Activated CD4-positive, CD25-positive, alpha-beta regulatory T cell treated with anti-CD3 and anti-CD28 coated beads, Interleukin-2, amount 50 U/mL, for 24 hours (primary cell): ENCODE results near the gene SHH.

Experiments
- ATAC-seq, 2 donors: fragments of 150-1000 bp; cut with Tn5 transposase; one replicate each; pipeline ENCODE4 v1.10.0; 2021; ENCODE audit warnings: mild to moderate bottlenecking in 1 of 2, moderate library complexity in 1 of 2

Gene SHH

GRCh38 chr7:155804897-155805825, 7.1 kb downstream of the SHH start:
- ATAC-seq, result peak in 1 of 2 donors; percentile 59

GRCh38 chr7:155804431-155804831, 7.8 kb downstream of the SHH start:
- ATAC-seq, result no peak

- ATAC-seq, result no peak
Observed at GRCh38 chr7:155803418-155804376, 8.6 kb downstream of the SHH start.

GRCh38 chr7:155802906-155803417, 9.3 kb downstream of the SHH start:
- no peak for ATAC-seq

- ATAC-seq, result no peak
Observed at GRCh38 chr7:155802291-155802690, 10.0 kb downstream of the SHH start.

GRCh38 chr7:155800741-155801267, 11.5 kb downstream of the SHH start:
- ATAC-seq, result no peak

GRCh38 chr7:155800301-155800700, 12.0 kb downstream of the SHH start:
- no peak for ATAC-seq

- ATAC-seq, result no peak
Observed at GRCh38 chr7:155799514-155799913, 12.7 kb downstream of the SHH start.

- ATAC-seq, result no peak
Observed at GRCh38 chr7:155798673-155799439, 13.4 kb downstream of the SHH start.

GRCh38 chr7:155797262-155798250, 14.7 kb downstream of the SHH start:
- ATAC-seq, result no peak

GRCh38 chr7:155796381-155797261, 15.6 kb downstream of the SHH start:
- ATAC-seq, result peak; percentile 49 to 62

- no peak for ATAC-seq
Observed at GRCh38 chr7:155795951-155796350, 16.3 kb downstream of the SHH start.

- no peak for ATAC-seq
Observed at GRCh38 chr7:155795401-155795800, 16.9 kb downstream of the SHH start.

- no peak for ATAC-seq
Observed at GRCh38 chr7:155794196-155794595, 18.1 kb downstream of the SHH start.

GRCh38 chr7:155793720-155794119, 18.5 kb downstream of the SHH start:
- no peak for ATAC-seq

GRCh38 chr7:155792999-155793560, 19.2 kb downstream of the SHH start:
- ATAC-seq, result no peak

GRCh38 chr7:155792315-155792960, 19.8 kb downstream of the SHH start:
- ATAC-seq, result no peak

- ATAC-seq, result no peak
Observed at GRCh38 chr7:155791836-155792235, 20.4 kb downstream of the SHH start.

GRCh38 chr7:155791214-155791737, 21.0 kb downstream of the SHH start:
- ATAC-seq, result no peak
